COLO668 (cell line): Measurements from ENCODE around the gene TOGARAM2.
A peak's percentile ranks its signal among the peaks of the same experiment; 100 is the strongest.
"Not testable (repeated sequence)": the region's sequence is repeated elsewhere in the genome, so short reads cannot be mapped to it uniquely, and the experiment has no call there.

Source experiments
- DNase-seq: peaks from one replicate; lab custom pipeline; 2025; ENCODE audit not compliant: unreplicated experiment; lab: John Stamatoyannopoulos, UW

The TOGARAM2 gene

DNA sequence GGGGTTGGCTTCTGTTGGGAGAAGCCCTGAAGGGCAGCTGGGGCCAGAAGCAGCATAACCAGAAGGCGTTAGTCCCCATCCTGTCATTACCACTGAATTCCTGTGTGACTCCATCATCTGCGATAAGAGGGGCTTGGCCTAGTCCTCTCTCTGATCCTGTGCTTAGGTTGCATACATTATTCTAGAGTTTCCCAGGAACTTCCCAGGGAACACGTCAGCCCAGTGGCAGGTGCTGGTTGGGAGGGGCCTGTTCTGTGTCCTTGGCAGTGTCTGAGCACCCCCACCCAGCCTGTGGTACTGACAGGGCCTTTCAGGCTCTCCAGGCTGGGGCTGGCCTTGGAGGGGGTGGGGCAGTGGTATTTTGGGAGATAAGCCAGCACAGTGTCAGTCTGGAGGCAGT is 4.5 kb upstream of the TOGARAM2 start:
- DNase-seq, result no peak

DNA sequence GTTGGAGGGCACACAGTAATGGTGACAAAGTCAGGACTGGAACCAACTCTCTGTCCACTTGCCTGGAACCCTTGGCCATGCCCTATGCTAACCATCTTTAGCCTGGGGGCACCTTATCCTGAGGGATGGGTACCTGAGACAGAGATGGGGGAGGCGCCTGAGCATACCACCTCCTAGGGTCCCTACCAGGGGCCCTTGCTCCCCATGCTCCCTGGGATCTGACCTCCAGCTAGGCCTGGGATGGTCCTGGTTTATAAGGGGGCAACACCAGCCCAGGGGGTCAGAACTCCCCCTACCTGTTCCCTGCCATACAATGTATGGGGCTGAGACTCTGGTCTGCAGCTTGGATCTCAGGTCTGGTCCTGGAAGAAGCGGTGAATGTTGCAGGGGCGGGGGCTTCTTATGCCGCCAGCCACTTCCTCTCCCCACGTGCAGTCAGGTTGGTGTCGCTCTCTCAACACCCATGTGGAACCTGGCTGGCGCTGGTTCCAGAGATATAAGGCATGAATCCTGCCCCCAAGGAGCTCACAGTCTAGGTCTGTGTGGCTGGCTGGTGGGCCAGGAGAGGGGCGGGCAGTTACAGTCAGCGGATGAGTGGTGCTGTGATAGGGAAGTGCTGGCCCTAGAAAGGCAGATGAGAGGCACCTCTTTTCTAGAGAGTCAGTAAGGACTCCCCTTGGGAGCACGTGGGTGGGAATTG is 3.8 kb upstream of the TOGARAM2 start:
- DNase-seq, result no peak

- DNase-seq, result not testable (repeated sequence)
Observed at GRCh38 chr2:28978001-28978400, 3.1 kb upstream of the TOGARAM2 start.

DNA sequence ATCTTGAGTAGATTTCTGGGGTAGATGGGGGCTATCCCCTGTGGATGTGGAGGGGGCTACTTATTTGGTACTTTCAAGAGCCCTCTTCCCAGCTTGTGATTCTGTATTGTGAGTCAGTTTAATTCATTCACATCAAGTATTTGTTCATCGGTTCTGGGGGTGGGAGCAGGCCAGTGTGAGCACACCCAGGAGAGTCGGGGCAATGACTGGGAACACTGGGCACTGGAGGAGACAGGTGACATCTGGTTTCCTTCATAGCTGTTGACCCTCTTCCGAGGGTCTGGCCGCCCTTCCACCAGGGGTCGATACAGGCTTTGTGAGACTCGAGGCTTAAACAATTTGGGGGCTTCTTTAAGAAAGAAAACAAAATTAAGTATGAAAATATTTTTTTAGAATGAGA is 2.5 kb upstream of the TOGARAM2 start:
- no peak for DNase-seq

DNA sequence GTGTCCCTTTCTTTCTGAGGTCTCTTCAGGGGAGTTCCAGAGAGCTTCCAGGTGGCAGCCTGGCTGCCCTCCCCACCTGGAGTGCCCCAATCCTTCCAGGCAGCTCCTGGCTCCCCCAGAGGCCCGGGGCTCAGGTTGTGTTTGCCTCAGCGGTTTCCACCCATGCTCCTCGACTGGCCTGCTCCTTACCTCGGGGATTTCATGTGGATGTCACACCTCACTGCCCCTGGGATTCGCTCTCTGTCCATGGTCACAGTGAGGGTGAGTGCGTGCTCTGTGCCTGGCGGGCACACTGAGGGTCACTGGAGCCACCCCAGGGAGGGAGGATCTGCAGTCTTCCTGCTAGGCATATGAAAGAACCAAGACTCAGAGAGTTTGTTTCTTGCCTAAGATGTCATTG is 2.1 kb upstream of the TOGARAM2 start:
- no peak for DNase-seq

GRCh38 chr2:28979576-28980366 is 1.3 kb upstream of the TOGARAM2 start:
- no peak for DNase-seq

GRCh38 chr2:28980368-28981015 is 606 bp upstream of the TOGARAM2 start:
- DNase-seq, result no peak

DNA sequence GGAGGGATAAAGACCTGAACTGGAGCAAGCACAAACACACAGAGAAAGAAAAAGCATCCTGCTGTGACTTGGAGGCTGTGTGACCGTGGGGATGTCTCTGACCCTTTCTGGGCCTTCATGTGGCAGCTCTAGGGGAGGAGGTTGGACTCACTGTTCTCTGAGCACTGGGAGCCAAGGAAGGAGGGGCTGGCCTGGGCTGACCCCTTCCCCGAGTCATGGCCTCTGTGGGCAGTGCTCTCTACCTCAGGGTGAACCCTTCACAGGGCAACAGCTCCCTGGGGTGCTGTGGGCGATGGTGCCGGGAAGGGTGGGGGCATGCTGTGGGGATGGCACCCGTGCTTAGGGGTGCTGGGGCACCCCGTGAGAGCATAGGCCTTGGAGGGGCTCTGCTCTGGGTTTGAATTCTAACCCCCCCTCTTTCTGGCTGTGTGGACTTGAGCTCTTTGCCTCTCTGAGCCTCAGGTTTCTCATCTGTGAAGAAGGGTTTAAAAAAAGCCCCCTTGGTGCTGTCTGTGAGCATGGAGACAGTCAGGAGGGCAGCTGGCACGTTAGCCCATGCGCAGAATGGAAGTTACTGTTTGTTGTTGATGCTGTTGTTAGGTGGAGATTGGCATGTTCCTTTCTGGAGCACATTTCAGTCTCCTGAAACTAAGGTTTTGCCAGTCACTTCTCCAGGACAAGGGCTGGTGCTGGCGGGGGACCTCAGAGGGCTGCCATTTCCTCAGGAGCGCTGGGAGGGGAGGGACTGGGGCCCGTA is 700 bp downstream of the TOGARAM2 start:
- DNase-seq, result no peak

GRCh38 chr2:28982381-28982950 is 1.4 kb downstream of the TOGARAM2 start:
- no peak for DNase-seq

DNA sequence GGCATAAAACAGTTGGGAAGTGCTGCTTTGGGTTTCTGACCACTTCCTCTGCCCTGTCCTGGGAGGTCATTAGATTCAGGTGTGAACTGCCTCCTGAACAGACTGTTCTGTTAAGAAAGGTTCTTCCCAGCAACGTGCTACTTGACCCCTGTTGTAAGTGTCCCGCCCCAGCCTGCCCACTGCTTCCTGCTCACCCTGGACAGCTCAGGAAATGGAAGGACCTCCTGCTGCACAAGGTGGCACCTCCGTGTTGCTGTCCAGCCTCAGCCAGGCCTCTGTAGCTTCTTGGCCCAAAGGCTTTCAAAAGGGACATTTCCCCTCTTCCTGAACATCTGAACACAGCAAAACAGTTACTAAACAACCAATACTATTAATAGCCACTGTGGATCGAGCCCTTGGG is 5.3 kb downstream of the TOGARAM2 start:
- DNase-seq, result no peak

- DNase-seq, result no peak
Observed at GRCh38 chr2:28989973-28990372, 8.9 kb downstream of the TOGARAM2 start.

- no peak for DNase-seq
Observed at GRCh38 chr2:28990445-28990844, 9.3 kb downstream of the TOGARAM2 start.

- no peak for DNase-seq
Observed at GRCh38 chr2:28991021-28991420, 9.9 kb downstream of the TOGARAM2 start.

GRCh38 chr2:28991460-28991859 is 10.4 kb downstream of the TOGARAM2 start:
- no peak for DNase-seq

DNA sequence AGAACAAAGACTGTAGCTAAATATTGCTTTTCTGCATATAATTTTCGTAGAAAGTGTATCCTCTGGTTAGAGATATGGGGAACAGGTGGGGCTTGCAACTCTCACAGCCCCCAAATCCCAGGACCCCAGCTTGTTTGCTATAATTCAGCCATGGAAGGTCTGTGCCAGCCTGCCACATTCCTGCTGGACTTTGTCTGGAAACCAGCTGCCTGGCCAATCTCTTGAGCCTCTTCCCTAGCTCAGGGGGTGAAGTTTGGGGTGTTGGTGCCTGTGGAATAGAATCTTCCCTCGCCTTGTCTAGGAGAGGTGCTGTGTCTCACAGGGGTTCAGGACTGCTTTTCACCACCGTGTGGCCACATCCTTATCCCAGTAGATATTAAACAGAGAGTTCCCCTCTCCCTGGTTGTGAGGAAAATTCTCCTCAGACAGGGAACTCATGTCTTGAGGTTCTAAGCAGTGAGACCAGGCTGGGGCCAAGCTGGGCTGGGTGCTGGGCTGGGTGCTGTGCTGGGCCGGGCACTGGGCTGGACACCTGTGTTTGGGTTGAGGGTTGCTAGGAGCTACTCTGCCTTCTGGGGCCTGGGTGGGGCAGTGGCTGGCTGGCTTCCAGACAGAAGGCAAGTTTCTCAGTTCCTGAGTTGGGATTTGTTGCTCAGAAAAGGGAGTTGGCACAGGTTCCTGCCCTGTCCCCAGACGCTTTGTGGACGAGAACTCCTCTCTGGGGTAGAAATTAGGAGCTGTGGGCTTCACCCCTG is 12.3 kb downstream of the TOGARAM2 start:
- DNase-seq, result peak; percentile 30

GRCh38 chr2:28994074-28994473 is 13.0 kb downstream of the TOGARAM2 start:
- no peak for DNase-seq

DNA sequence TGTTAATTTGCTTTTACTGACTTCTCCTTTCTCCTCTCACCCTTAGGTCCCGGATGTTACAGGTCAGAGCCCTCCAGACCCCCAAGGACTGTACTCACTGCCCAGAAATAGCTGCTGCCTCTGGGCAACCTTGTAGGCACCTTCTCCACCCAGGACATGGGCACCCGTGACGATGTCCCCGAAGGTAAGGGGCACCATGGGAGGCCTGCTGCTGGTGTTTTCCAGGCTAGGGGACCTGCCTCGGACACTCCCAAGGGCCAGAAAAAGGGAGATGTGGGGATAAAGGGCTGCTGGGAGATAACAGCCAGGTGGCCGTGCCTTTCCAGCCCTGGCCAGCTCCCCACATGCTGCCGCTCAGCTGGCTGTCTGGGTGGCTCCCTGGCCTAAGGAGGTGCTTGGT is 13.6 kb downstream of the TOGARAM2 start:
- DNase-seq, result no peak

- no peak for DNase-seq
Observed at GRCh38 chr2:28995765-28996750, 15.0 kb downstream of the TOGARAM2 start.

- DNase-seq, result no peak
Observed at GRCh38 chr2:28997237-28997846, 16.2 kb downstream of the TOGARAM2 start.
